HG02852 (cell line): ENCODE data around the gene SHISA9.

Experiments used
- ATAC-seq: cut with Tn5 transposase; IDR thresholded peaks from one replicate; pipeline ENCODE4 v1.9.1; 2021; ENCODE audit warnings: mild to moderate bottlenecking, moderate library complexity; ENCODE audit not compliant: unreplicated experiment

Gene SHISA9

DNA sequence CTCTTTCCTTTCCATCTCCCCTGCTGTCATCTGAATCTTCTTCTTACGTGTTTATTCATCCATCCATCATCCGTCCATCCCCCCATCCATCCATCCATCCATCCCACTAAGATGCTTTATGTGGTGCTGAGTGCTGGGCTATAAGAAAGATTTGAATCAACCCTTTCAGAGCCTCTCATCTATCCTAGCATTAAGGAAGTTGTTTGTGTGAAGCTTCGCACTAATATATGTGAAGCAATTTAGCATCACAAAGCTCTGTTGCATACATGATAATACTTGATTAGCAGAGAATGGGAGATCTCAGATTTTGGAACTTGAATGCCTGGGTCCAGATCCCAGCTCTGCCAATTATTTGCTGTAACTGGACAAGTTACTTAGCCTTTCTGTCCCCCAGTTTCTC lies 255.7 kb downstream of the SHISA9 start:
- no peak for ATAC-seq

DNA sequence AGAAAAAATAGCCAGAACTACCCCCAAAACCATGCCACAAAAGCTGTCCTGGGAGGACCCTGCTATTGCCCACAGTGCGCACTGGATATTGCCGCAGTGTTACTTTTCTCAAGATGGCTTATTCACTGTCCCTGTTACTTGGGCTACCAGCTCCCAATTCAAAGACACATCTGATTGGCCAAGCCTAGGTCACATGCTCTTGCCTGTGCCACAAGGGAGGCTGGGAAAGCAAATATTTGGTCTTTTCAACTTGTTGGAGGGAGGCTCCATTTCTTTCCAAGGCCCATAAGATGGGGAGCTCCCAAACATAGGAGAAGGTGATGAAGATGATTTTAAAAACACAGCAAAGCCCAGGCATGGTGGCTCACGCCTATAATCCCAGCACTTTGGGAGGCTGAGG lies 257.0 kb downstream of the SHISA9 start:
- no peak for ATAC-seq

DNA sequence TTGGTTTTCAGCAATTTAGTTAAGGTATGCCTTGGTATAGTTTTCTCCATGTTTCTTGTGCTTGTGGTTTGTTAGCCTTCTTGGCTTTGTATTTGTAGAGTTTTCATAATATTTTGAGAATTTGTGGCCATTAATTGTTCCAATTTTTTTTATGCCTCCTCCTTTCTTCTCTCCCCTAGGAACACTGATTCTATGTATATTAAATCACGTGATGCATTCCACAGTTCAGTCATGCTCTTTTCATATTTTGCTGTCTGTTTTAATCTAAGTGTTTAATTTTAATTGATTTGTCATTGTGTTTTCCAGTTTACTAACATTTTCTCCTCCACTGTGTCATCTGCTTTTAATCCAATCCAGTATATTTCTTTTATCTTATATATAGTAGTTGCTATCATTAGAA lies 263.6 kb downstream of the SHISA9 start:
- ATAC-seq = no peak

DNA sequence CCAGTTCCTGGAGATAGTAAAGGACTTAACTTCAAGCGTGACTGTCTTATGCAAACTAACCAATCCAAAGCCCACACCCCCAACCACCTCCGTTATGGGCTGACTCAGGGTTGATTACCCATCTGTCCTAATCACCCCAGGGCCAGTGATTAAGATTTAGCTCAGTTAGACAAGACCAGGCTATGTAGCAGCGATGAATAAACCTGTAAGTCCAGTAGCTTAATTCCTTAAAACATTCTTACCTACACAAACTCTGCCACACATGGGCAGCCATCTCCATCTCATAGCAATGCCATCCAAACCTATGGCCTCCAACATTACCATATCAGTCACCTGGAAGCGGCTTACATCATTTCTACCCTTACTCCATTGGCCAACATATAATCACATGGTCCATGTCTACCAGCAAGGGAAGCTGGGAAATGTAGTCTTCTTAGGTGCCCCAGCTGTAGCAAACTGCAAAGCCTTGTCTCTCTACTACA lies 266.7 kb downstream of the SHISA9 start:
- no peak for ATAC-seq

DNA sequence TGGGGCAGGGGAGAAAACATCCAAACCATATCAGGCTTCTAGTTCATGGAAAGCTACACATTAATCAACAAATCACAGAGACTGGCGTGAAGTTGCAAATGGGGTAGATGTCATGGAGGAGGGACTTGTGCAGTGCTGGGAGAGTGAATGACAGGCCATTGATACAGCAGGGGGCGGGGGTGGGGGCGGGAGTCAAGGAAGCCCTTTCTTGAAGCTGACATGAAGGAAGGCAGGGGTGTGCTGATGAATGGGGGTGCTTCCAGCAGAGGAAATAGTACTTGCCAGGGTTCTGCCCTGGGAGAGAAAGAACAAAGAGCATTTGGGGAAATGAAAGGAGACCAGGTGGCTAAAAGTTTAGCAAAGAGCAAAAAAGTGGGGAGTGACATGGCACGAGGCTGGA lies 269.9 kb downstream of the SHISA9 start:
- no peak for ATAC-seq

DNA sequence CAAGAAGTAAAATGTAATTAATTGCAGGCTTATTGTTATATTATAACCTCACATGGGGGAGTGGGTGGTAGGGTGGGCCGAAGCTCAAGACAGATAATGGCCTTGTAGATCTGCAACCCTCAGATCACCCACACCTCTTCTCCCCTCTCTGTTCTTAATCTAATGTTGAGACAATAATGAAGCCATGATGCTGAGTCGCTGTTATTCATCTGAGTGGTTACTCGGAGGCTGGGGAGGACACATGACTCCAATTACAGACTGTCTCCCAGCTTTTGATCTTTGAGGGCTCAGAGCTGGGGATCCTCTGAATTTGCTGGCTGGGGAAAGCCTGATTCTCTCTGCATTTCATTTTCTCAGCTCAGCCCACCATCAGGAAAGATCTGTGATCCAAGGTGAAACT lies 275.3 kb downstream of the SHISA9 start:
- no peak for ATAC-seq

GRCh38 chr16:13178318-13178717 lies 276.9 kb downstream of the SHISA9 start:
- no peak for ATAC-seq

DNA sequence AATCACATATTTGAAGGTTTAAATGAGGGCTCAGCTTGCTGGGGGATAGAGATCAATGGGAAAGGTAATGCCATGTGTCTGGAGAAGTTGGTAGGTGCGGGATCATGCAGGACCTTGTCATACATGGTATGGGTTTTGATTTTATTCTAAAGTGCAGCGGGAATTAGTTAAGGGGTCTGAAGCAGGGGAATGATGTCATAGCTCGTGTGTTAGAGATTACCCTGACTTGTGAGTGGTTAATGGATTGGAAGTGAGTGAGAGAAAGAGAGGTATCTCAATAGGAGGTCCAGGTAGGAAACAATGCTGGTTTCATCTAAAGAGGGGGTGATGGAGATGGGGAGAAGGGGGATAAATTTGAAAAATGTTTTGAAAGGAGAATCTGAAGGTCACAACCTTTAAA lies 280.0 kb downstream of the SHISA9 start:
- ATAC-seq = no peak

DNA sequence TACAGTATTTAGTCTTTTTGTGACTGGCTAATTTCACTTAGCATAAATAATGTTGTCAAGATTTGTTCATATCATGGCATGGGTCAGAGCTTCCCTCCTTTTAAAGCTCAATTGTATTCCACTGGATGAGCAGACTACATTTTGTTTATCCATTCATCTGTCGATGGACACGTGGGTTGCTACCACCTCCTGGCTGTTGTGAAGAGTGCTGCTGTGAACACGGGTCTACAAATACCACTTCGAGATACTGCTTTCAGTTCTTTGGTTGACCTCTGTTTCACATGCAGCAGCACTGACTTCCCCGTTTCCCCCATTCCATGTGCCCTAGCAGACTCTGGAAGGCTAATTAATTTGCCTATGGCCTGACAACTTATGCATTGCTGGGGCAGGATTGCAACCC lies 285.4 kb downstream of the SHISA9 start:
- no peak for ATAC-seq

GRCh38 chr16:13189250-13189649 lies 287.9 kb downstream of the SHISA9 start:
- ATAC-seq = no peak

GRCh38 chr16:13193721-13194120 lies 292.3 kb downstream of the SHISA9 start:
- ATAC-seq = no peak

DNA sequence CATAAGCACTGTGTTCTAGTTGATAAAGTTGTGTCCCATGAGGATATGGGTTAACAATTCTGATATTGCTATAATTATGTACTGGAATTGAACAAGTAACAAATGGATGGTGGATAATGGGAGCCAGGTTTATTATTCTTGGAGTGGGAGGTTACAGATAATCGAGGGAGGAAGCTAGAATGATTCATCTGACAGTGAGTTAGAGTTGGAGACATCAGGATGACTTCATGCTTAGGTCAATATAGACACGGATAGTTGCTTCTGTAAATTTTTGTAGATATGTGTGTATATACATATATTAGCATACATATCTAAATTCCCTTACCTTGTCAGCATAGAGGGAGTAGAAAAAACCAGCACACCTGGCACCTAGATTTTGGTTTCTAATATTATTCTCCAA lies 293.4 kb downstream of the SHISA9 start:
- no peak for ATAC-seq

DNA sequence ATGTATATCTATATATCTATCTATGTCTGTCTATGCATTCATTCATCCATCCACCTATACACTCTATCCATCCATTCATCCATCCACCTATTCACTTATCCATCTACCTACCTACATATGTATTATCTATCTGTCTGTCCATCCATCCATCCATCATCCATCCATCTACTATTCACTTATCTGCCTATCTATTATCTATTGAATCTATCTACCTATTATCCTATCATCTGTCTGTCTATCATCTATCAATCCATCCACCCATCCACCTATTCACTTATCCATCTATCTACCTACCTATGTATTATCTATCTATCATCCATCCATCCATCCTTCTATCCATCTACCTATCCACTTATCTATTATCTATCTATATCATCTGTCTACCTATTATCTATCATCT lies 302.3 kb downstream of the SHISA9 start:
- ATAC-seq = no peak

- no peak for ATAC-seq
These were observed 304.0 kb downstream of the SHISA9 start for GRCh38 chr16:13205352-13205751.

- no peak for ATAC-seq
These were observed 305.2 kb downstream of the SHISA9 start for GRCh38 chr16:13206606-13207005.

- ATAC-seq = no peak
These were observed 305.8 kb downstream of the SHISA9 start for GRCh38 chr16:13207151-13207550.

- ATAC-seq = no peak
These were observed 322.3 kb downstream of the SHISA9 start for GRCh38 chr16:13223666-13224065.

DNA sequence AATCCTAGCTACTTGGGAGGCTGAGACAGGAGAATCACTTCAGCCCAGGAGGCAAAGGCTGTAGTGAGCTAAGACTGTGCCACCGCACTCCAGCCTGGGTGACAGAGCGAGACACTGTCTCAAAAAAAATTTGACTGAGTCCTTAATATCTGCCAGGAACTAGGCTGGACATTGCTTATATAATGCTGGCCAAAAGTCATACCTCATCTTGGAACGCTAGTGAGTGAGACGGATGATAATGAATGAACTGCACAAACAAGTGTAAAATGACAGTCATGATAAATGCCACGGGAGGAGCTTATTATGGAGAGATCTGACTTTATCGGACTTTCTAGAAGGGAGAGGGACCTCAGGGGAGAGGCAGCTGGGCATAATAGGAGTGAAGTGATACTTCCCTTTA lies 327.6 kb downstream of the SHISA9 start:
- ATAC-seq = no peak

DNA sequence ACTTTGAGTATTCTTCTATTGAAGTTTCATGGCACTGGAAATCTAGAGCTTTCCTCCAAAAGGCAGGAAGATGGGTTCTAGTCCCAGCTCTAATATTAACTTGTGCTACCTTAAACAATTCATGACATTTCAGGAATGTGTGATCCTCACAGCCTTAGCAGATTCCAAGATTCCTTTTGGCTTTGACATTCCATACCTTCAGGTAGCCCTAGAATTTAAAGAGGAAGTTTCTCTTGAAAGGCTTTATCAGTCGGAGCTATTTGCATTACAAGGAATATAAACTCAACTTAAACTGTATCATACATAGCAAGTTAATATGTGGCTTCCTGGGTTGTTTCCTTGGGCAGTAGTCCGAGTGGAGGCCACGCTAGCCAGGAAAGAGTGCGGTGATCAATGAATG lies 330.0 kb downstream of the SHISA9 start:
- ATAC-seq = no peak

- no peak for ATAC-seq
These were observed 333.6 kb downstream of the SHISA9 start for GRCh38 chr16:13234999-13235398.

DNA sequence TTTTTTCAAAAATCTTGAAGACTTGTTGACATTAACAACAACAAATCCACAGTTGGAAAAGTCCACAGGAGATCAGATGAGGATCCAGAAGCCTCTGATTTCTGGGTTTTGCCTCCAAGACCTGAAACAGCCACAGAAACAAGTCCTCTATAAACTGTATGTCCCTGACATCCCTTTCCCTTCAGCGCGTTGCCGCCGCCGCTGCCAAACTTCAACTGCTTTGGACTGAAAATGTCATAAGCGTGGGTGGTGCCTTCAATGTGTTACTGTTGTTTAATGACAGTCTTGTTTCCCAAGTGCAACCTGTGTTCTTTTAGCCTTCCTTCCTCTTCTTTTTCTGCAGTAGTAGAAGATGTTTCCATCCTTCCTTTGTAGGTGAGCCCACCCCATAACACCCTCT lies 334.9 kb downstream of the SHISA9 start:
- no peak for ATAC-seq

DNA sequence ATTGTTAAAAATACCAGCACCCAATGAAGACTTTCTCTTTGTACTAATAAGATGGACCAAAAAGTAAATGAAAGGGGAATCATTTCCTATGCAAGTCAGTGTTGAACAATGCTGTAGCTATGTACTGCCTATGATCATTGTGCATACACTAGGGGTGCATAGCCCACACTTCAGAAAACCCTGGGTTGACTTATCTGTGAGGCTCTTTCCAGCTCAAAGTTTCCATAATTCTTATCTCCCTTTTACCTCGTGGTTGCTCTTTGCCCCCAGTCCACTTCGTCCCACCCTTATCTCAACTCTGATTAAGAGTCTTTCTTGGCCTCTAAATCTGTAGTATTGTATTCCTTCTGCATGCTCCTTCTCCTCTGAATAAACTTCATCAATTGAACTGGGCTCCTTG lies 336.8 kb downstream of the SHISA9 start:
- no peak for ATAC-seq

DNA sequence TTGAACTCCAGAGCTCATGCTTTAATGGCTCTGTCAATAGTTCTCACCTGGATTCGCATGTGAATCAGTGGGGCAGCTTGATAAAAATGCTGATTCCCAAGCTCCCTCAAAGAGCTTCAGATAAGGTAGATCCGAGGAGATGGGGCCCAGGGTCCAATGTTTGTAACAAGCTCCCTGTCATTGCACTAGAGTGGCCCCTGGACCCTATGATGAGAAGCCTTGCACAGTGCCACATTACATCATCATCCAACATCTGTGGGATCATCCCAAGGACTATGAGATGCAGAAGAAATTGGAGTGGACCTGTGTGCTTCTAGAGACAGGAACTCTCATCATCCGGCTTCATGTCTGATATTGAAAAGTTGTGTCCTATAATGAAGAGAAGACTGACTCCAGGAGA lies 340.8 kb downstream of the SHISA9 start:
- no peak for ATAC-seq

GRCh38 chr16:13244770-13245169 lies 343.4 kb downstream of the SHISA9 start:
- ATAC-seq = no peak
